Caco-2 (cell line): ENCODE results near the gene TOP2B. TPM values are rescaled to one million over a fixed set of nuclear protein-coding genes. Genes with fewer than 3 reads are reported as not detected.

Experiments used
- BruUV-seq: library from RNA; stranded (reverse); fragments of 400-500 nt; replicated peaks from 2 replicates; lab custom pipeline; 2021; lab: Mats Ljungman, UMichigan
- CTCF ChIA-PET: fragments of 300-600 bp; sonication (Branson Sonifier 250); formaldehyde crosslinking; loops from one replicate; lab custom pipeline; 2022; ENCODE audit warnings: antibody characterized with exemption; lab: Charles Lee
- POLR2A ChIA-PET: fragments of 300-600 bp; sonication (Branson Sonifier 250); formaldehyde crosslinking; loops from one replicate; lab custom pipeline; 2022; ENCODE audit warnings: antibody characterized with exemption; lab: Charles Lee
- DNase-seq, 2 experiments: peaks; one replicate each; pipeline versions ENCODE4 v3.0.0 to v3.0.0-alpha.2; 2020 to 2022
- H3K27me3 ChIP-seq: replicated peaks from 2 replicates; pipeline ENCODE4 v1.6.0; 2011; ENCODE audit warnings: low read length; ENCODE audit not compliant: control insufficient read depth, insufficient read depth
- H3K36me3 ChIP-seq: 2 replicates; pipeline ENCODE4 v1.5.1; 2011; ENCODE audit warnings: low read length; ENCODE audit not compliant: control insufficient read depth, insufficient read depth
- H3K4me1 ChIP-seq: fragments of 250-450 bp; sonication (Bioruptor Pico); 2 replicates; pipeline ENCODE4 v1.5.1; 2020; ENCODE audit warnings: mild to moderate bottlenecking
- H3K4me3 ChIP-seq: 2 replicates; pipeline ENCODE4 v1.5.1; 2011; ENCODE audit warnings: low read depth, mild to moderate bottlenecking, control low read depth, low read length
- H3K9me3 ChIP-seq: fragments of 250-450 bp; sonication (Bioruptor Pico); 2 replicates; pipeline ENCODE4 v1.5.1; 2020; ENCODE audit warnings: mild to moderate bottlenecking, moderate library complexity
- H3K27ac Mint-ChIP-seq: one replicate; pipeline ENCODE4 v1.8.0; 2022; ENCODE audit warnings: mixed read lengths; ENCODE audit not compliant: unreplicated experiment
- H3K27me3 Mint-ChIP-seq: one replicate; pipeline ENCODE4 v1.8.0; 2022; ENCODE audit warnings: mixed read lengths; ENCODE audit not compliant: insufficient read depth, unreplicated experiment
- H3K36me3 Mint-ChIP-seq: one replicate; pipeline ENCODE4 v1.8.0; 2022; ENCODE audit warnings: mild to moderate bottlenecking, mixed read lengths; ENCODE audit not compliant: insufficient read depth, unreplicated experiment
- H3K4me1 Mint-ChIP-seq: one replicate; pipeline ENCODE4 v1.8.0; 2022; ENCODE audit warnings: low read depth, mixed read lengths; ENCODE audit not compliant: unreplicated experiment
- H3K4me3 Mint-ChIP-seq: one replicate; pipeline ENCODE4 v1.8.0; 2022; ENCODE audit warnings: mild to moderate bottlenecking, moderate library complexity, mixed read lengths; ENCODE audit not compliant: unreplicated experiment
- H3K9me3 Mint-ChIP-seq: one replicate; pipeline ENCODE4 v1.8.0; 2022; ENCODE audit warnings: mixed read lengths; ENCODE audit not compliant: unreplicated experiment
- CTCF ChIP-seq, 2 experiments: fragments of 200-600 bp in 1 of 2; IDR thresholded peaks; 1 replicate in 1 of 2; 2 replicates in 1 of 2; pipeline versions ENCODE4 v1.5.1 to v1.8.0; 2011 to 2022; ENCODE audit warnings: antibody characterized with exemption in 1 of 2, control low read depth in 1 of 2, inconsistent platforms in 1 of 2, low read depth in 1 of 2, low read length in 1 of 2, mild to moderate bottlenecking in 1 of 2, moderate library complexity in 1 of 2; ENCODE audit not compliant: insufficient read depth in 1 of 2, severe bottlenecking in 1 of 2, unreplicated experiment in 1 of 2
- intact Hi-C: fragments of 100-400 bp; cut with micrococcal nuclease; formaldehyde crosslinking; loops from one replicate; pipeline ENCODE4 v1.10.0; 2022; ENCODE audit not compliant: unreplicated experiment
- total RNA-seq: library from RNA; stranded (reverse); gene quantifications from 2 replicates; pipeline ENCODE4 v1.2.3, GENCODE V29; 2022

The TOP2B gene
- total RNA-seq, 1 experiment from 2014 or later, result 83.1 TPM

- no peaks in the 10 kb centered on the region for H3K4me1 Mint-ChIP-seq
- H3K4me3 Mint-ChIP-seq, result no peak overlapping the region
- no peak overlapping the region for H3K27ac Mint-ChIP-seq
- BruUV-seq, result no TSS peak
- H3K4me1 ChIP-seq, result no peaks in the 10 kb centered on the region
- DNase-seq, result no peak
- ChIA-PET CTCF (no interaction called here), POLR2A (no interaction called here)
- no peak overlapping the region for H3K4me3 ChIP-seq
- intact Hi-C loops, result no loop called here
- H3K36me3 ChIP-seq, result no peaks in the 10 kb centered on the region
- no peaks in the 10 kb centered on the region for H3K9me3 Mint-ChIP-seq
- TF ChIP-seq CTCF (IDR thresholded peaks at IDR 0.05; ENCODE audit: insufficient read depth in 1 of 2, low read depth in 1 of 2, low read length in 1 of 2, severe bottlenecking in 1 of 2, unreplicated experiment in 1 of 2), result no peak
- no peaks in the 10 kb centered on the region for H3K27me3 ChIP-seq
- peaks cover 3% of the 10 kb centered on the region for H3K27me3 Mint-ChIP-seq
- no peaks in the 10 kb centered on the region for H3K36me3 Mint-ChIP-seq
- H3K9me3 ChIP-seq, result no peaks in the 10 kb centered on the region
These were observed 32.8 kb upstream of the TOP2B start for GRCh38 chr3:25697553-25697952.

- Mint-ChIP-seq H3K4me3 (no peak overlapping the region), H3K4me1 (no peaks in the 10 kb centered on the region), H3K27me3 (peaks cover 9% of the 10 kb centered on the region), H3K9me3 (no peaks in the 10 kb centered on the region), H3K36me3 (no peaks in the 10 kb centered on the region), H3K27ac (no peak overlapping the region)
- intact Hi-C loops, result no loop called here
- H3K27me3 ChIP-seq, result no peaks in the 10 kb centered on the region
- TF ChIP-seq CTCF (IDR thresholded peaks at IDR 0.05; ENCODE audit: insufficient read depth in 1 of 2, low read depth in 1 of 2, low read length in 1 of 2, severe bottlenecking in 1 of 2, unreplicated experiment in 1 of 2), result no peak
- H3K9me3 ChIP-seq, result no peaks in the 10 kb centered on the region
- ChIA-PET POLR2A (no interaction called here), CTCF (no interaction called here)
- H3K4me3 ChIP-seq, result no peak overlapping the region
- no peaks in the 10 kb centered on the region for H3K36me3 ChIP-seq
- DNase-seq, result no peak
- no TSS peak for BruUV-seq
- no peaks in the 10 kb centered on the region for H3K4me1 ChIP-seq
These were observed 31.2 kb upstream of the TOP2B start for GRCh38 chr3:25695731-25696420.

- Mint-ChIP-seq H3K36me3 (no peaks in the 10 kb centered on the region), H3K27ac (no peak overlapping the region), H3K27me3 (peaks cover 16% of the 10 kb centered on the region), H3K4me1 (no peaks in the 10 kb centered on the region), H3K9me3 (no peaks in the 10 kb centered on the region), H3K4me3 (no peak overlapping the region)
- BruUV-seq, result no TSS peak
- no peak for DNase-seq
- POLR2A ChIA-PET, result no interaction called here
- intact Hi-C loops, result no loop called here
- Histone ChIP-seq H3K27me3 (no peaks in the 10 kb centered on the region; the same call in 1 of the 2 replicates), H3K36me3 (no peaks in the 10 kb centered on the region), H3K4me3 (no peak overlapping the region), H3K4me1 (no peaks in the 10 kb centered on the region), H3K9me3 (no peaks in the 10 kb centered on the region)
- CTCF ChIA-PET, result no interaction called here
- no peak for TF ChIP-seq CTCF (IDR thresholded peaks at IDR 0.05; ENCODE audit: insufficient read depth in 1 of 2, low read depth in 1 of 2, low read length in 1 of 2, severe bottlenecking in 1 of 2, unreplicated experiment in 1 of 2)
These were observed 28.5 kb upstream of the TOP2B start for GRCh38 chr3:25693238-25693637.
